Type B pancreatic cell (in vitro differentiated cells): ENCODE results near the gene POLR3B. TPM values are rescaled to one million over a fixed set of nuclear protein-coding genes. Genes with fewer than 3 reads are reported as not detected.
A peak's percentile ranks its signal among the peaks of the same experiment; 100 is the strongest.
"Not testable (repeated sequence)": the region's sequence is repeated elsewhere in the genome, so short reads cannot be mapped to it uniquely, and the experiment has no call there.

Experiments
- DNase-seq: peaks from one replicate; pipeline ENCODE4 v3.0.0; 2021; ENCODE audit warnings: mixed read lengths; ENCODE audit not compliant: unreplicated experiment; ENCODE audit errors: extremely low spot score
- H3K27ac Mint-ChIP-seq: 2 replicates; pipeline ENCODE4 v1.8.0; 2021; ENCODE audit warnings: mild to moderate bottlenecking, mixed read lengths
- H3K27me3 Mint-ChIP-seq: 2 replicates; pipeline ENCODE4 v1.8.0; 2021; ENCODE audit warnings: mixed read lengths
- H3K36me3 Mint-ChIP-seq: 2 replicates; pipeline ENCODE4 v1.8.0; 2021; ENCODE audit warnings: mixed read lengths
- H3K4me1 Mint-ChIP-seq: one replicate; pipeline ENCODE4 v1.8.0; 2021; ENCODE audit warnings: mixed read lengths; ENCODE audit not compliant: unreplicated experiment
- H3K4me3 Mint-ChIP-seq: 2 replicates; pipeline ENCODE4 v1.8.0; 2021; ENCODE audit warnings: mild to moderate bottlenecking, mixed read lengths
- H3K9me3 Mint-ChIP-seq: 2 replicates; pipeline ENCODE4 v1.8.0; 2021; ENCODE audit warnings: mixed read lengths
- CTCF ChIP-seq: fragments of 200-600 bp; sonication (generic); conservative IDR thresholded peaks from 2 replicates; pipeline ENCODE4 v1.5.0; 2021; ENCODE audit warnings: antibody characterized with exemption, mild to moderate bottlenecking
- total RNA-seq: library from RNA; stranded (reverse); gene quantifications from 2 replicates; pipeline ENCODE4 v1.2.1, GENCODE V29; 2021; ENCODE audit warnings: low replicate concordance

The POLR3B gene
- total RNA-seq, 1 donor from 2014 or later = 13.6 TPM

DNA sequence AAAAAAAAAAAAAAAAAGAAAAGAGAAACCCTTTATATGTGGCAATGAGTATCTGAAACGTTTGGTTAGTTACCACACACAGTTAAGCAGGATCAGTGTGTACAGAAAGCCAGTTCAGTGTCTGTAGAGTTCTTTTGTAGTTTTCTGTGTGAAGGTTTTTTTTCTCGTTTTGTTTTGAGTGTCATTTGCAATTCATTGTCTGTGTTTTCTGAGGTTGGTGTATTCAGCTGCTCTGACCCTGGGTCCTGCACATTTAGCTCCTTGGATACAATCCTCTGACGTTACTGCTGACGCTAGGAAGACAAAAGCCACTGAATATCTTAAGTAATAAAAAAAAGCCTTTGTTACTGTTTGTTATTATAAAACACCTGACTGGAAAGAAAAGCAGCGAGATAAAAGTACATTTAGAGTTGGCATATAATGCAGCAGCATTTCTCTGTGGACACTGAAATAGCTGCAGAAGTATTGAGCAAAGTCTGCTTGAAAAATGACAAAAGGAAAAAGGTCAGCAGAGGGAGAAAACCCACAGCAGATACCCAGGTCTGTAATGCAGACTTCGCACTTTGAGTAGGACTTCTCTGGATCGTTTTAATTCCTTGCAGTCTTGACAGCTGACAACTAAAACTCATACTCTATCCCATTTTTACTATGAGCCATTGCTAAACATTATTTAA, 89.0 kb downstream of the POLR3B start:
- TF ChIP-seq CTCF = no peak
- H3K27ac Mint-ChIP-seq = no peak overlapping the region
- peaks cover 20% of the 10 kb centered on the region for H3K4me1 Mint-ChIP-seq
- peak overlapping the region; percentile 16 for H3K4me3 Mint-ChIP-seq
- H3K27me3 Mint-ChIP-seq = no peaks in the 10 kb centered on the region
- H3K9me3 Mint-ChIP-seq = no peaks in the 10 kb centered on the region
- DNase-seq = no peak
- H3K36me3 Mint-ChIP-seq = peaks cover 4% of the 10 kb centered on the region

DNA sequence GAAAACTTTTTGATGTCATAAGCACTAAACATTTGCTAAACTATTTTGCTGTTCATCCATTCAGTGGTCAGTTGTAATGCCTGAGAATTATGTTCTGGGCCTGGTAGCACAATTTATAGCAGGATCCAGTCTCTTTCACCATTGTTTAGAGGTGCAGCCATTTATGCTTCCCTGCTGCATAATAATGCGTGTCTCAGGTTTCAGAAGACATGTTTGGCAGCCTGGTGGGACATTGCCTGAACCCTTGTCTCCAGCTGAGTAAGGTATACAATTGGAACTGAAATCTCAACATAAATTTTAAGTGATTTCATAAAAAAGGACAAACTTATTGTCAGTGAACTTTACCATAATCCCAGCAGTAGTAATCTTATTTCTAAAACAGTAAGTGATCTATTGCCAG, 94.8 kb downstream of the POLR3B start:
- peaks cover 8% of the 10 kb centered on the region for H3K36me3 Mint-ChIP-seq
- TF ChIP-seq CTCF = no peak
- H3K27ac Mint-ChIP-seq = no peak overlapping the region
- no peak overlapping the region for H3K4me3 Mint-ChIP-seq
- DNase-seq = no peak
- H3K9me3 Mint-ChIP-seq = no peaks in the 10 kb centered on the region
- no peaks in the 10 kb centered on the region for H3K27me3 Mint-ChIP-seq
- peaks cover 3% of the 10 kb centered on the region for H3K4me1 Mint-ChIP-seq

DNA sequence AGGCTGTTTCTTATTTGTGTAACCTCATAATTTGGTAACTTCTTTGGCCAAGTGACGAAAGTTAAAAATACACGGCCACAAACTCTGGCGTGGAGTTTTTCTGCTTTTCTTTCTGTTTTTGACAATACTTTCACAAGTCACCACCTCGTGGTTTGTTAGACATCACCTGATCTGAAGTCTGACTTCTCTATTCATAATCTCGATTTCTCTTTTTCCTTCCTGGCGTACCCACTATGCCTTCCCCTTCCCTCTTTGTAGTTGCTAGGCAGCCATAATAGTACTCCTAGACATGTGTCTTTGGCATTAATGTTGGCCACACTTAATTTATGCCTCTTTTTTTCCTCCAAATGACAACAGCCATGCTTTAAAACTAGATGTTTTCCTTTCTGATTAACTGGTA, 97.6 kb downstream of the POLR3B start:
- Mint-ChIP-seq H3K4me1 (no peaks in the 10 kb centered on the region), H3K27me3 (no peaks in the 10 kb centered on the region), H3K27ac (no peak overlapping the region), H3K36me3 (peaks cover 19% of the 10 kb centered on the region), H3K9me3 (no peaks in the 10 kb centered on the region), H3K4me3 (no peak overlapping the region)
- no peak for DNase-seq
- no peak for TF ChIP-seq CTCF

DNA sequence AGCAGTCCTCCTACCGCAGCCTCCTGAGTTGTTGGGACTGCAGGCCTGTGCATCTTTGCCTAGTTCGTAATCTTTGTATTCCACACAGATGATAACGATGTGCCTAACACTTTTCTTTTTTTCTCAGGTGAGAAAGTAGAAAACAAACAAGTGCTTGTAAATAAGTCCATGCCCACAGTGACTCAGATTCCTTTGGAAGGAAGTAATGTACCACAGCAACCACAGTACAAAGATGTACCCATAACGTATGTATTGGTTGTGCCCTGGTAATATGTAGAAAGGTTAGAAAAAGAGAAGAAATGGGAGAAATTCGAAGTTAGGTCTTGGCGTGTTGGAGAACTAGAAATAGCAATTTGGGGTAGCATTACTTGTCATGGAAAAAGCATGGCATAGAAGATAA, 101.6 kb downstream of the POLR3B start:
- no peaks in the 10 kb centered on the region for H3K9me3 Mint-ChIP-seq
- H3K4me3 Mint-ChIP-seq = no peak overlapping the region
- H3K4me1 Mint-ChIP-seq = no peaks in the 10 kb centered on the region
- no peak for TF ChIP-seq CTCF
- H3K36me3 Mint-ChIP-seq = peaks cover 21% of the 10 kb centered on the region
- no peak overlapping the region for H3K27ac Mint-ChIP-seq
- DNase-seq = no peak
- no peaks in the 10 kb centered on the region for H3K27me3 Mint-ChIP-seq

- H3K27me3 Mint-ChIP-seq = no peaks in the 10 kb centered on the region
- no peaks in the 10 kb centered on the region for H3K4me1 Mint-ChIP-seq
- H3K4me3 Mint-ChIP-seq = no peak overlapping the region
- H3K9me3 Mint-ChIP-seq = no peaks in the 10 kb centered on the region
- no peak for TF ChIP-seq CTCF
- peaks cover 21% of the 10 kb centered on the region for H3K36me3 Mint-ChIP-seq
- no peak for DNase-seq
- H3K27ac Mint-ChIP-seq = no peak overlapping the region
Measured at GRCh38 chr12:106459534-106459933, 102.0 kb downstream of the POLR3B start.

DNA sequence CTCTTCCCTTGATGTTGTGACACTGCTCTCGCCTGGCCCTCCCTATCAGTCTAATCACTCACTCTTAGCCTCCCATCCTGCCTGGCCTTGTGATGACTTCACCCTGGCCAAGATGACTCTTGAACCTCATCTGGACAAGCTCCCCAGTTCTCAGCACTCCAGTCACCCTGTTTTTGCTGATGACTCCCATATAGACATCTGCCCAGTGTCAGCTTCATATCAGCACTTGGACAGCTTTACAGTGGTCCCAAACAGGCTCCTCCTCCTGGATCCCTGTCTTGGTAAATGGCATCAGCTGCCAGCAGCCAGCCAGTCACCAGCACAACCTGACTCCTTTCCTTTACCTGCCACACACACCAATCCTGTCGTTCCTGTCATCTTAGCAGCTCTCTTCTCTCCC, 104.2 kb downstream of the POLR3B start:
- no peaks in the 10 kb centered on the region for H3K27me3 Mint-ChIP-seq
- no peak overlapping the region for H3K27ac Mint-ChIP-seq
- peaks cover 23% of the 10 kb centered on the region for H3K36me3 Mint-ChIP-seq
- DNase-seq = no peak
- H3K9me3 Mint-ChIP-seq = no peaks in the 10 kb centered on the region
- TF ChIP-seq CTCF = no peak
- H3K4me3 Mint-ChIP-seq = no peak overlapping the region
- no peaks in the 10 kb centered on the region for H3K4me1 Mint-ChIP-seq

DNA sequence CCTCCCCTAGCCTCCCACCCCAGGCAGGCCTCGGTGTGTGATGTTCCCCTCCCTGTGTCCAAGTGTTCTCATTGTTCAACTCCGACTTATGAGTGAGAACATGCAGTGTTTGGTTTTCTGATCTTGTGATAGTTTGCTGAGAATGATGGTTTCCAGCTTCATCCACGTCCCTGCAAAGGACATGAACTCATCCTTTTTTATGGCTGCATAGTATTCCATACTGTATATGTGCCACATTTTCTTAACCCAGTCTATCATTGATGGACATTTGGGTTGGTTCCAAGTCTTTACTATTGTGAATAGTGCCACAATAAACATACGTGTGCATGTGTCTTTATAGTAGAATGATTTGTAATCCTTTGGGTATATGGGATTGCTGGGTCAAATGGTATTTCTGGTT, 108.1 kb downstream of the POLR3B start:
- H3K36me3 Mint-ChIP-seq = peaks cover 22% of the 10 kb centered on the region

GRCh38 chr12:106475662-106476061, 118.1 kb downstream of the POLR3B start:
- not testable (repeated sequence) for H3K9me3 Mint-ChIP-seq, DNase-seq, H3K4me3 Mint-ChIP-seq, H3K27ac Mint-ChIP-seq, H3K4me1 Mint-ChIP-seq, H3K36me3 Mint-ChIP-seq, H3K27me3 Mint-ChIP-seq

More for the DNA sequence above, 108.1 kb downstream of the POLR3B start:
- not testable (repeated sequence) for H3K27ac Mint-ChIP-seq, H3K4me1 Mint-ChIP-seq, DNase-seq, H3K27me3 Mint-ChIP-seq, H3K9me3 Mint-ChIP-seq, H3K4me3 Mint-ChIP-seq
